PFSK-1 (cell line): ENCODE data around the gene BANP.
A peak's percentile ranks its signal among the peaks of the same experiment; 100 is the strongest.

ENCODE experiments used
- FOXP2 ChIP-seq: optimal IDR thresholded peaks from 2 replicates; pipeline ENCODE3; 2011; ENCODE audit warnings: borderline replicate concordance, control low read depth, inconsistent platforms; ENCODE audit not compliant: insufficient read depth; ENCODE audit errors: extremely low read length, extremely low read depth
- POLR2AphosphoS5 ChIP-seq: IDR thresholded peaks from 2 replicates; pipeline ENCODE4 v1.6.1; 2012; ENCODE audit warnings: low read depth, mild to moderate bottlenecking, control low read depth, low read length, moderate library complexity
- REST ChIP-seq, 2 experiments: IDR thresholded peaks; 2 replicates each; pipeline versions ENCODE4 v1.6.1 to v1.8.0; 2011 to 2012; ENCODE audit warnings: low read depth in 2 of 2, low read length in 2 of 2, control low read depth in 1 of 2, inconsistent platforms in 1 of 2, mild to moderate bottlenecking in 1 of 2, moderate library complexity in 1 of 2; ENCODE audit not compliant: insufficient read depth in 1 of 2
- SIN3A ChIP-seq: IDR thresholded peaks from 2 replicates; pipeline ENCODE4 v1.6.1; 2012; ENCODE audit warnings: mild to moderate bottlenecking, low read length, moderate library complexity, borderline replicate concordance; ENCODE audit not compliant: insufficient read depth
- TAF1 ChIP-seq: IDR thresholded peaks from 2 replicates; pipeline ENCODE4 v1.6.1; 2012; ENCODE audit warnings: low read length, control low read depth, borderline replicate concordance; ENCODE audit not compliant: insufficient read depth

BANP gene

GRCh38 chr16:87954826-87955225 is 3.6 kb downstream of the BANP start:
- TF ChIP-seq SIN3A (no peak), TAF1 (no peak), FOXP2 (no peak), POLR2AphosphoS5 (no peak), REST (IDR thresholded peaks at IDR 0.05; ENCODE audit: insufficient read depth in 1 of 2, low read depth in 2 of 2, low read length in 2 of 2) (no peak)

GRCh38 chr16:87955302-87956097 is 4.3 kb downstream of the BANP start:
- TF ChIP-seq FOXP2, result no peak
- TF ChIP-seq REST (IDR thresholded peaks at IDR 0.05; ENCODE audit: insufficient read depth in 1 of 2, low read depth in 2 of 2, low read length in 2 of 2), result no peak
- no peak for TF ChIP-seq POLR2AphosphoS5
- TF ChIP-seq SIN3A, result no peak
- TF ChIP-seq TAF1, result no peak

- TF ChIP-seq POLR2AphosphoS5 (no peak), SIN3A (no peak), FOXP2 (no peak), REST (IDR thresholded peaks at IDR 0.05; ENCODE audit: insufficient read depth in 1 of 2, low read depth in 2 of 2, low read length in 2 of 2) (no peak), TAF1 (no peak)
Measured at GRCh38 chr16:87956098-87956364, 4.8 kb downstream of the BANP start.

GRCh38 chr16:87956365-87957231 is 5.4 kb downstream of the BANP start:
- TF ChIP-seq POLR2AphosphoS5 (no peak), SIN3A (0 out of 2 replicates have a peak, but pooled peaks have one; percentile 35), TAF1 (peak; percentile 40; the same call in 1 of the 2 replicates)

- TF ChIP-seq POLR2AphosphoS5, result no peak
- TF ChIP-seq SIN3A, result no peak
- TF ChIP-seq TAF1, result no peak
- no peak for TF ChIP-seq FOXP2
- TF ChIP-seq REST (IDR thresholded peaks at IDR 0.05; ENCODE audit: insufficient read depth in 1 of 2, low read depth in 2 of 2, low read length in 2 of 2), result no peak
Measured at GRCh38 chr16:87957296-87958094, 6.3 kb downstream of the BANP start.
